ENCODE results near the gene CES4A. TPM values are rescaled to one million over a fixed set of nuclear protein-coding genes. Genes with fewer than 3 reads are reported as not detected.

The CES4A gene
- total RNA-seq, 1 donor from 2014 or later = 13.3 TPM

DNA sequence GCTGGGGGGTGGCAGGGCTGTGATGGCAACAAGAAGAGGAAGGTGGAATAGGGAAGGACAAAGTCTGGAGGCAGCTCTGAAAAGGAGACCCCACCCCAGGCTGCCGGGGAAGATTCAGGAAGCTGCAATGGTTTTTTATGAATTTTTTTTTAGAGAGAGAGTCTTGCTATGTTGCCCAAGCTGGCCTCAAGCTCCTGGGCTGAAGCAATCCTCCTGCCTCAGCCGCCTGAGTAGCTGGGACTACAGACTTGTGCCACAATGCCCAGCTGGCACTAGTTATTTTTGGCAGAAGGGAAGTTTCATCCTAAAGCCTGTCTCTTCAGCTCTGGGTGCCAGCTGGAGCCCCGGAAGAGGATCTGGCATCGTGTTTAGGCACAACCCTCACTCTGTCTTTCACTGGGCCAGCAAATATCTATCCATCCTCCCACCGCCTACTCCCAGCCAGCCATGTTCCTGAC, 28.7 kb upstream of the CES4A start:
- intact Hi-C loops (cut with DNase I) = no loop called here
- no peaks in the 10 kb centered on the region for H3K9me3 ChIP-seq
- ATAC-seq = peak; percentile 47
- H3K36me3 ChIP-seq = no peaks in the 10 kb centered on the region
- no peak for DNase-seq
- H3K4me1 ChIP-seq = no peaks in the 10 kb centered on the region
- no peak overlapping the region for H3K27ac ChIP-seq
- H3K27me3 ChIP-seq = no peaks in the 10 kb centered on the region
- TF ChIP-seq, protein P1, sequence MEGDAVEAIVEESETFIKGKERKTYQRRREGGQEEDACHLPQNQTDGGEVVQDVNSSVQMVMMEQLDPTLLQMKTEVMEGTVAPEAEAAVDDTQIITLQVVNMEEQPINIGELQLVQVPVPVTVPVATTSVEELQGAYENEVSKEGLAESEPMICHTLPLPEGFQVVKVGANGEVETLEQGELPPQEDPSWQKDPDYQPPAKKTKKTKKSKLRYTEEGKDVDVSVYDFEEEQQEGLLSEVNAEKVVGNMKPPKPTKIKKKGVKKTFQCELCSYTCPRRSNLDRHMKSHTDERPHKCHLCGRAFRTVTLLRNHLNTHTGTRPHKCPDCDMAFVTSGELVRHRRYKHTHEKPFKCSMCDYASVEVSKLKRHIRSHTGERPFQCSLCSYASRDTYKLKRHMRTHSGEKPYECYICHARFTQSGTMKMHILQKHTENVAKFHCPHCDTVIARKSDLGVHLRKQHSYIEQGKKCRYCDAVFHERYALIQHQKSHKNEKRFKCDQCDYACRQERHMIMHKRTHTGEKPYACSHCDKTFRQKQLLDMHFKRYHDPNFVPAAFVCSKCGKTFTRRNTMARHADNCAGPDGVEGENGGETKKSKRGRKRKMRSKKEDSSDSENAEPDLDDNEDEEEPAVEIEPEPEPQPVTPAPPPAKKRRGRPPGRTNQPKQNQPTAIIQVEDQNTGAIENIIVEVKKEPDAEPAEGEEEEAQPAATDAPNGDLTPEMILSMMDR (IDR thresholded peaks at IDR 0.05) = no peak
- no peak overlapping the region for H3K4me3 ChIP-seq

- ATAC-seq (no peak), DNase-seq (no peak)
- no peak overlapping the region for H3K27ac ChIP-seq
- intact Hi-C loops (cut with DNase I) = no loop called here
- H3K4me3 ChIP-seq = no peak overlapping the region
- TF ChIP-seq, protein P1 (IDR thresholded peaks at IDR 0.05) = no peak
- no peaks in the 10 kb centered on the region for H3K9me3 ChIP-seq
- no peaks in the 10 kb centered on the region for H3K4me1 ChIP-seq
- H3K36me3 ChIP-seq = no peaks in the 10 kb centered on the region
- no peaks in the 10 kb centered on the region for H3K27me3 ChIP-seq
These were observed 28.1 kb upstream of the CES4A start for GRCh38 chr16:66960270-66960669.

- H3K4me3 ChIP-seq = no peak within 1 kb of the TSS
- peak; percentile 87 for ATAC-seq
- H3K36me3 ChIP-seq = no peaks in the 10 kb centered on the region
These were observed 27.2 kb upstream of the CES4A start, which contains the start of gene CES3 for GRCh38 chr16:66961065-66961744. Gene CES3, plus strand, starts transcription at chr16:66961266. Its CDS starts 42 bp downstream, at chr16:66961308.

GRCh38 chr16:66961914-66962313, 26.5 kb upstream of the CES4A start:
- Histone ChIP-seq H3K4me3 (no peak overlapping the region), H3K27me3 (no peaks in the 10 kb centered on the region), H3K4me1 (no peaks in the 10 kb centered on the region), H3K36me3 (no peaks in the 10 kb centered on the region), H3K27ac (no peak overlapping the region), H3K9me3 (no peaks in the 10 kb centered on the region)
- peak; percentile 59 for ATAC-seq
- intact Hi-C loops (cut with DNase I) = no loop called here
- DNase-seq = no peak
- TF ChIP-seq, protein P1 (IDR thresholded peaks at IDR 0.05) = no peak

More at GRCh38 chr16:66961065-66961744, 27.2 kb upstream of the CES4A start, which contains the start of gene CES3:
- TF ChIP-seq, protein P1 (IDR thresholded peaks at IDR 0.05) = peak; percentile 73
- Histone ChIP-seq H3K9me3 (no peaks in the 10 kb centered on the region), H3K27me3 (no peaks in the 10 kb centered on the region), H3K4me1 (no peaks in the 10 kb centered on the region), H3K27ac (no peak within 1 kb of the TSS)
- intact Hi-C loops (cut with DNase I) = no loop called here
- peak; percentile 84 for DNase-seq

GRCh38 chr16:66964049-66964448, 24.3 kb upstream of the CES4A start:
- TF ChIP-seq, protein P1 (IDR thresholded peaks at IDR 0.05) = no peak
- ATAC-seq (no peak), DNase-seq (no peak)
- Histone ChIP-seq H3K27ac (no peak overlapping the region), H3K4me3 (no peak overlapping the region), H3K9me3 (no peaks in the 10 kb centered on the region), H3K36me3 (no peaks in the 10 kb centered on the region), H3K27me3 (no peaks in the 10 kb centered on the region), H3K4me1 (no peaks in the 10 kb centered on the region)
- intact Hi-C loops (cut with DNase I) = no loop called here
